Fibroblast of skin of left biceps (primary cell): ENCODE measurements around the gene TNFAIP8.
A peak's percentile ranks its signal among the peaks of the same experiment; 100 is the strongest.

Experiments used
- DNase-seq, 2 experiments: peaks; one replicate each; pipeline ENCODE4 v3.0.0-alpha.2; 2013; ENCODE audit warnings: low read depth in 2 of 2

TNFAIP8 gene

DNA sequence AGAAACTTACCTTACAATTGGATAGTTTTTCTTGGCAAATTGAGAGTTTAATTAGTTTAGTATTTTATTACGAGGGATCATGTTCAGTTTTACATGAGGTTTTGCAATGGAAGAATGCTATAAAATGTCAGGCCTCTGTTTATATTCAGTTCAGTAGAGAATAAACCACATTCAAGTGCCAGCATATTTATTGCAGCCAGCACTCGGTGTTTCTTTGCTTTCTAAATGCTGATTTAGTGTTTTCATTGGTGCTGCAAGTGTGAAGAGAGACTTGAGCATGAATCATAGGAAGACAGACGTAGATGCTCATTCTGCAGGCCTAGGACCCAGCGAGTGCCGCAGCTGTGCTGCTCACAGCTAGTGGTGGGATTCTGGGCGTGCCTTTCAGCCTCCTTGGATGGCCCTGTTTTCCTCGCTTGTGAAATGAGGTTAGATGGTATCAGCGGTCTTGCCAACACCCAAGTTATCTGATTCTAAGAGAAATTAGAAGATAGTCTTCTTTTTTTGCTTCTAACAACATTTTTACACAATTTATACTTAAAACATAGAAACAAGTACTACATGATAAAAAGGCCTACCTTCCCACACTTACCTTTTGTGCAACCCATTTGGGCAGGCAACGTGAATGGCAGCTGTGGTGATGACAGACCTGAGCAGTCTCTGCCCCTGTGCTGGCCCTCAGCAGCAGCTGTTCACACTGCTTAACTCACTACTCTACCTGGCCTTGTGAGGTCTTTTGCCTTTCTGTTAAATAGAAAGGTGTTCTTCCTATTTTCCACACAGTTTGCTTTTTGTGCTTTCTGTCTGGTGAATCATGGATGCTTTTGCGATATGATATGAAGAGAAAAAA is 26.8 kb upstream of the TNFAIP8 start:
- peak; percentile 59 to 62 for DNase-seq

GRCh38 chr5:119329666-119330065 is 26.2 kb upstream of the TNFAIP8 start:
- no peak for DNase-seq

DNA sequence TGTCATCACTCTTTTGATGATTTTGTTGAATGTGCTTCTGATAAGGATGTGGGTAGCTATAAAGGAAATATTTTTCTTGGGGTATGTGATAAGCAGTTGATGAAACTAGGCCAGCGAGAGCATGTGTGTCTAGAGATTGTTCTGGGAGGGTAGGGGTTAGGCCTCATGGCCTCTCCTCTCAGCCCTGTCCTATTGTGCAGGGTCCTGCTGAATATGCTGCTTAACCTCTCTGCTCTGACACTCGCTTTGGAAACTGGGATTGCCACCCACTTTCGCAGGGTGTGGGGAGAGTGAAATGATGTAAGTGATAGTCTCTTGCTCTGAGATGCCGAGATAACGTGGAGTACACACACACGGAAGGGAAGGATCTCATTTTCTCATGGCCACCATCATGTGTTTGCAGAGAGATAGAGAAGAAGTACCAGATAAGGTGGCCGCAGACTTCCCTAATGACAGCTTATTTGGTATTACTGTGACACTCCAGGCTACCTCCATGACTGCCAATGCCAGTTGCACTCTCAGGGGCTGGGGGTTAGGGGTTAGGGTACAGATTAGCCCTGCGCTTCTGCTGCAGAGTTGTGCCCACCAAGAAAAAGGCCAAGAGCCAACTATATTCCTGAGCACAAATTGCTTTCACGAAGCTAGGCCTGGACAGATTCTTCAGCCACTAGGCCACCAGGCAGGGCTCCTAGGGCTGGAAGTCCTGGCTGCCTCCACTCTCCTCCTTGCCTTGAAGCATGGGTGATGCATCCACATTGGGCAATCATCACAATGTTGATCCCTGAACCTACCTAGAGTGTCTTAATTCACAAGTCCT is 25.2 kb upstream of the TNFAIP8 start:
- DNase-seq: no peak

DNA sequence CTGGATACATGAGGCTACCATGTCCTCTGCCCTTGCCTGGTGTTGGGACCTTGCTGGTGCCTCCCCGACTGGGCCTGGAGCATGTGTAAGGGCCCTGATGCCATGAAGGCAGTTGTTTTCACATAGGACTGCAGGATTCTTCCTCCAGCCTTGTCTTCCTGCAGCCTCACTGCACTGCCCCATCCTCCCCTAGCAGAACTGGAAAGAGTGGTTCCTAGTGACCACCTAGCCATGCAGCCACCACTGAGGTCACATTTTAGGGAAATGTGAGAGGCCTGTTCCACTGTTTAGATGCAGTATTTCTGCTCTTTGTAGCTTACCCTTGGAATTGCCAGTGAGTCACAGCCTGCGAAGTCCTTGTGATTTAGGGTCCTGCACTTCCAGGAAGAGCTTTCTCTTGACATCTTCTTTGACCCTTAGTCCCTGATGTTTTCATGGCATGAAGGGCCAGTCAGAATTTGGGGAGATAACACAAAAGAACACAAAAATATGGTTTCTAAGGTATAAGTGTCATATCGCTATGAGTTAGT is 24.2 kb upstream of the TNFAIP8 start:
- DNase-seq: no peak

DNA sequence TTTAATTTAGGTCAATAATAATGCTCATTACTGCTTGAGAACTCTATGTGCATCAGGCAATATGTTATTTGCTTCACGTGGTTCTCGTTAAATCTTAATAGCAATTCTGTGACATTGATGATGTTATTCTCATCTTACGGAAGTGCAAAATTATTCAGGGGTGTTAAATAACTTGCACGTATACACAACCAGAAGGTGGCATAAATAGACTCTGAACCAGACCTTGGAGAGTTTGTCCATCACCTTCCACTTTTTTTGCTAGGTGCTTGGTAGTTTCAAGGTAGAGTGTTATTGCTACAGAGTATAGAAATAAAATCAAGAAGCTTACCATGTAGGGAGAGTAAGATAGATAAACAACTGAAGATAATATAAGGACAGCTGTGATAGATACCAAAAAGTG is 23.6 kb upstream of the TNFAIP8 start:
- no peak for DNase-seq

DNA sequence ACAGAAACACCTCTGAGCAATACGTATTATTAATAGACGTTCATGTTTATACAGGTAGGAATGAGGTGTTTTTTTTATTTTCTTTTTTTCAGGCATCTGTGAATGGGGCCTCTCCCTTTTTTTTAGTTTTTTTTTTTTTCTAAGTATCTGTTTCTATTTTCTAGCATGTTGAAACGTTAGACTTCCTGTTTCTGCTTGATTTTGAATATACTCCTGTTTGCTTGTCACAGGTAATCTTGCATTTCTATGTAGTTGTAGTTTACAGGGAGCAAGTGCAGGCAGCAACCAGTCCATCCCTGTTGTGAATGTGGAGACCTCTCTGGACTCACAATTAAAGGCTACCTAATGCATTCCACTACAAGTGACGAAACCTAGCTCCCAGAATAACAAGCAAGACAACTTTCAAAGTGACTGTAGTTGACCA is 22.8 kb upstream of the TNFAIP8 start:
- no peak for DNase-seq

DNA sequence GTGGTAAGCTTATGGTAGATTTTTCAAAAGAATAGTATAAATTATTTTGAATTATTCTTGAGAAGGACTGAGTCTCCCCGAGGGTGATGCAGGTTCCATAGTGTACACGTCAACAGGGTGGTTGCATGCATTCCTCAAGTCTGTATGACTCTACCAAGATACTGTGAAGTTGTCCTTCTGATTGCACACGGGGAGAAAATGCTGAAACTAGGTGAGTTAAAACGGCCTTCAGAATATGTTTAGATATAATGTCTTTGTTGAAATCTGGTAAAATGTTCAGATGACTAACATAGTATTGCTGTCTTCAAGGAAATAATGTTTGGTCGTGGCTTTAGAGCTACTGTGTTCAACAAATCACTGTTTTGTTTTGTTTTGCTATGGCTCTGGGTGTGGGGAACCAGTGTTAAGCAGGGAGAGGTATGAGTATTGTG is 22.4 kb upstream of the TNFAIP8 start:
- no peak for DNase-seq

DNA sequence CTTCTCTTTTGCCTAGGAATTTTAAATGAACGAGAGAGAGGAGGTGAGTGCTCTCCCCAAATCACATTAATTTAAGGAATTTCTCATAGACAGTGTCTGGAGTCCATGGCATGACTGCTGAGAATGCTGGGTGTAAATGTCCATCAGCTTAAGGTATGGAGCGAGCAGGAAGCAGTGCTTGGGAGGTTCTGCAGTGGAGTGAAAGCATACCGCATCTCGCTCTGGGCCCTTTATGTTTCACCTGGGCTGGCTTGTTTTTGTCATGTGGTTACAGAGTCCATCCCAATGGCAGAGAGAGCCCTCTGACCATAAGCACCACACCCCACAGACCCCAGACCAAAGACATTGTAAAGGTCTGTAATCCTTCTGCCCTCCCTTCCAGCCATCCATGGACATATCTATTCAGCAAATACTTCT is 20.6 kb upstream of the TNFAIP8 start:
- no peak for DNase-seq

GRCh38 chr5:119336262-119336661 is 19.6 kb upstream of the TNFAIP8 start:
- no peak for DNase-seq

GRCh38 chr5:119336845-119337580 is 18.8 kb upstream of the TNFAIP8 start:
- DNase-seq: no peak

- DNase-seq: no peak
These were observed 17.4 kb upstream of the TNFAIP8 start for GRCh38 chr5:119338326-119338946.

DNA sequence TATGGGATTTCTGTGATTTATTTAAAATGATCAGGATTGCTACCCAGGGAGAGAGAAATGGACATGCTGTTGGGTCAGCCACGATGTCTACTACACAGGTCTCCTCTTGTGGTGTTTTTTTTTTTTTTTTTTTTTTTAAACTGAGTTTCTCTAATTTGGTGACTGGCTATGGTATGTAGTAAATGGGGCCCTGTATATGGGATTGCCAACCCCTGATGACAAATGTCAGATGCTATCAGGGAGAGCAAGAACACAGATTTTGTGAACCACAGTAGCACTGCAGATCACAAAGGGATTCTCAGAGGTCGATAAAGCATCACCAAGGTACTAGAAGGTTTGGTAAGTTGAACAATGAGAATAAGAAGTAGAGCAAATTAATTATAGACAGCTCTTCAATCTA is 16.5 kb upstream of the TNFAIP8 start:
- DNase-seq: no peak

GRCh38 chr5:119339965-119340364 is 15.9 kb upstream of the TNFAIP8 start:
- no peak for DNase-seq

DNA sequence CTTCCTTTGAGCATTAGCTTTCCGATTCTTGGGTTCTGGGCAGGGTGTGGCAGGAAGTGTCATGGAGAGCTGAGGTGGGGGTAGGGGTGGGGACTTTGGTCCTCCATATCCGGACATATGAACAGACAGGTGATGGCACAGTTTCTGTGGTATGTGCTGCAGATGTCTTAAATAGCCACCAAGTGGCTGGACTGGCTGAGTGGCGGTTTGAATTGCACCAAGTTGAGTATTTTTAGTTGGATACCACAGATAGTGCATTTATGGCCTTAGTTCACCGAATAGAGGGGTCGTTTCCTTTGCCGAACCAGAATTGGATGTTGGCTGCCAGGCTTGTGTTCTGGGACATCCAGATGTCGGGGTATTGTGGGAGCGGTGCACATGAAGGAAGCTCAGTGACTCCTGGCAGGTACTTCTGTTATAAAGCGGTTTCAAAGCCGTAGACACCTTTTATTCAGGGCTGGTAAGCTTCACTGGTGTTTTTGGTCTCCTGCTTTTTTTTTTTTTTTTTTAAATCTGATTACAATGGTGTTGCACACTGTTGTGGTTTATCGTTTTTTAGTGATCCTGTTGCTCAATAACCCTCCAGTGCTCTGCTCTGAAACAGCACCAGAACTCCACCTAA is 15.1 kb upstream of the TNFAIP8 start:
- no peak for DNase-seq

GRCh38 chr5:119341452-119342349 is 14.1 kb upstream of the TNFAIP8 start:
- no peak for DNase-seq

DNA sequence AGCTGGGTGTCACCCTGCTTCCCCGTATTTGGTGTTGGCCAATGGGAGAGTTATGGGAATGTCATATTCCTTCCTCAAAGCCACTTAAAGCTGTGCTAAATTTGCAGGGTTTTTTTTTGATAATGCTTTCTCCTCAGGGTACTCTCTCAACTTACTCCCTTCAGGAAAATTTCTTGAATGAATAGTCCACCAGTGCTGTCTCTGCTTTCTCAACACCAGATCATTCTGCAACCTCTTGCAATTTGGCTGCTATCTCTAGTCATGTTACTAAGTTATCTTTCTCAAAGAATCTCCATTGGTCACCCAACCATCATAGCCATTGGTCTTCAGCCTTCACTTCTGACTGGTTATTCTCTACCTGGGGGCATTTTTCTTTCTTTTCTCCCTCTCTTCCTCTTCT is 13.4 kb upstream of the TNFAIP8 start:
- no peak for DNase-seq

DNA sequence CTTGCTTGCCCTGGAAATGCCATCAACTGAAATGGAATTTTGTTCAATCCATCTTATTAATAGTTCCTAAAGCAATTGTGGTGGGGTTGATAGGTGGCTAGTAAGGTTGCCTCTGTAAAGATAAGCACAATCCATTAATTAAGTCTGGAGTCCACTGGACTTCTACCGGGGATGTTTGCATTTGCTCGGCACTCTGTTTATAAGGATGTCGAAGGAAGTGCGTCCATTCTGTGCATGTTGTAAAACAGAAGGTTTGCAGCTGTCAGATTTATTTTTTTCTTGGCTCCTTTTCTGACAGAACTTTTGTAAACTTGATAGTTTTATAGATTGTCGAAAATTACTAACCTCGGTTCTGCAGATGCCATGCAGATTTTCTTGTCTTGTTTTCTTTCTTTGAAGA is 12.8 kb upstream of the TNFAIP8 start:
- DNase-seq: no peak

DNA sequence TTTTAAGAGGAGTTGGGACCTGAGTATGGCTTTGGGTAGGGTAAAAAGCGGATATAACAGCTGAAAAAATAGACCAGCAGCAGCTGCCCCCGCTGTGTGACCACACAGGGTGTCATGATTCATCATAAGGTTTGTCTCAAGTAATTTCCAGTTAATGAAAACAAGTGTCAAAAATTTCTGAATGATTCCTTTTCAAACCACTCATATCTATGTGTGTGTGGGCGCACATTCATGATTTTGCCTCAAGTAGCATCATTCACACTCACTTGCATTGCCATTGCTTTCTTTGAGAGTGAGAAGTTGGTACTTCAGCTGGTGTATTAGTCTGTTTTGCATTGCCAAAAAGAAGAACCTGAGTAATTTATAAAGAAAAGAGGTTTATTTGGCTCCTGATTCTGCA is 12.1 kb upstream of the TNFAIP8 start:
- no peak for DNase-seq

GRCh38 chr5:119344231-119344630 is 11.6 kb upstream of the TNFAIP8 start:
- no peak for DNase-seq

DNA sequence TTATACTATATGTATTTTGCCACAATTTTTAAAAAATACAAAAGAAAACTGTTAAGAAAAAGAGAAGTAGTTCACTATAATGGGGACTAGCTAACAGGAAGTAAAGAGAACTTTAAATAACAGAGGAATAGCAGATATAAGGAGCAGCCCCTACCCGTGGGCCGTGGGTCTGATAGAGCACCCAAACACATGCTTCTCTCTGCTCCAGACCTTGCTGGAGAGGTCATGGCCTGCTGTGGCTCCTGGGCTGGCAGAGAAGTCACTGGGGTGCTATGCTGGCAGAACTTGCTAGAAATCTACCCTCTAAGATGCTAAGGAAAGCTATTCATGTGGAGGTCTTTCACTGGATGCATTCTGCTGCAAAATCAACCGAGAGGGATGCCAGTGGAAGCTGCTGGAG is 10.0 kb upstream of the TNFAIP8 start:
- DNase-seq: no peak
